PC-9 (cell line): ENCODE data around the gene NLN. TPM values are rescaled to one million over a fixed set of nuclear protein-coding genes. Genes with fewer than 3 reads are reported as not detected.

ENCODE experiments used
- BruUV-seq: library from RNA; stranded (reverse); fragments of 400-500 nt; replicated peaks from 2 replicates; lab custom pipeline; 2021; lab: Mats Ljungman, UMichigan
- CTCF ChIA-PET: fragments of 300-600 bp; sonication (Branson Sonifier 250); formaldehyde crosslinking; loops from one replicate; lab custom pipeline; 2022; ENCODE audit warnings: antibody characterized with exemption; lab: Charles Lee
- POLR2A ChIA-PET: fragments of 300-600 bp; sonication (Branson Sonifier 250); formaldehyde crosslinking; loops from one replicate; lab custom pipeline; 2022; ENCODE audit warnings: antibody characterized with exemption; ENCODE audit not compliant: unreplicated experiment; lab: Charles Lee
- DNase-seq, 2 experiments: peaks; one replicate each; pipeline versions ENCODE4 v3.0.0 to v3.0.0-alpha.2; 2015 to 2022; ENCODE audit warnings: mixed read lengths in 1 of 2
- H2AFZ ChIP-seq: fragments of 200-600 bp; sonication (generic); 2 replicates; pipeline ENCODE4 v1.8.1; 2017; ENCODE audit warnings: antibody characterized with exemption
- H3F3A ChIP-seq: fragments of 200-600 bp; sonication (generic); 2 replicates; pipeline ENCODE4 v1.8.1; 2017; ENCODE audit warnings: antibody characterized with exemption, mild to moderate bottlenecking, low read depth; ENCODE audit not compliant: insufficient read depth
- H3K27ac ChIP-seq: fragments of 200-600 bp; sonication (generic); 2 replicates; pipeline ENCODE4 v1.6.1; 2016; ENCODE audit warnings: mixed run types
- H3K27me3 ChIP-seq: fragments of 200-600 bp; sonication (generic); 2 replicates; pipeline ENCODE4 v1.6.1; 2016; ENCODE audit warnings: low read depth, mixed run types; ENCODE audit not compliant: insufficient read depth
- H3K36me3 ChIP-seq: fragments of 200-600 bp; sonication (generic); 2 replicates; pipeline ENCODE4 v1.6.1; 2016; ENCODE audit warnings: low read depth, mixed run types
- H3K4me1 ChIP-seq: fragments of 200-600 bp; sonication (generic); replicated peaks from 2 replicates; pipeline ENCODE4 v1.6.1; 2016; ENCODE audit warnings: mixed run types; ENCODE audit not compliant: insufficient read depth
- H3K4me2 ChIP-seq: fragments of 200-600 bp; sonication (generic); 2 replicates; pipeline ENCODE4 v1.6.1; 2017; ENCODE audit warnings: mixed run types
- H3K4me3 ChIP-seq: fragments of 200-600 bp; sonication (generic); 2 replicates; pipeline ENCODE4 v1.6.1; 2016; ENCODE audit warnings: mixed run types
- H3K79me2 ChIP-seq: fragments of 200-600 bp; sonication (generic); 2 replicates; pipeline ENCODE4 v1.6.1; 2017; ENCODE audit warnings: low read depth, mixed run types
- H3K9me2 ChIP-seq: fragments of 200-600 bp; sonication (generic); 2 replicates; pipeline ENCODE4 v1.8.1; 2017; ENCODE audit warnings: mild to moderate bottlenecking; ENCODE audit not compliant: insufficient read depth
- H3K9me3 ChIP-seq: fragments of 200-600 bp; sonication (generic); 2 replicates; pipeline ENCODE4 v1.8.1; 2016; ENCODE audit warnings: low read depth; ENCODE audit not compliant: insufficient read depth
- H4K20me1 ChIP-seq: fragments of 200-600 bp; sonication (generic); 2 replicates; pipeline ENCODE4 v1.8.1; 2017; ENCODE audit not compliant: insufficient read depth
- CTCF ChIP-seq: fragments of 200-600 bp; sonication (generic); conservative IDR thresholded peaks from 2 replicates; pipeline ENCODE4 v1.6.1; 2017; ENCODE audit warnings: mixed run types, antibody characterized with exemption, mild to moderate bottlenecking, moderate library complexity
- EZH2 ChIP-seq: fragments of 200-600 bp; sonication (generic); IDR thresholded peaks from 2 replicates; pipeline ENCODE4 v1.8.0; 2017; ENCODE audit warnings: antibody characterized with exemption, low read depth
- intact Hi-C: fragments of 100-400 bp; cut with micrococcal nuclease; formaldehyde crosslinking; loops from one replicate; pipeline ENCODE4 v1.10.0; 2022; ENCODE audit not compliant: unreplicated experiment
- total RNA-seq: library from RNA; stranded (reverse); gene quantifications from 2 replicates; pipeline ENCODE4 v1.2.3, GENCODE V29; 2021

NLN gene
- total RNA-seq, 1 experiment from 2014 or later = 56.7 TPM

GRCh38 chr5:65866837-65867521, 145.0 kb downstream of the NLN start:
- no peak for DNase-seq
- H3K27ac ChIP-seq = 0 out of 2 replicates have a peak overlapping the region, but pooled peaks have one; percentile 27
- ChIA-PET CTCF (no interaction called here), POLR2A (no interaction called here)
- H3K4me1 ChIP-seq = peaks cover 39% of the 10 kb centered on the region
- H2AFZ ChIP-seq = no peak overlapping the region
- peaks cover 40% of the 10 kb centered on the region for H3F3A ChIP-seq
- intact Hi-C loops = loop anchor here (10.0 kb wide), 1 partner anchor 102 kb away; no protein-coding TSS in a partner anchor
- H3K4me2 ChIP-seq = no peak overlapping the region
- TF ChIP-seq CTCF = no peak
- TF ChIP-seq EZH2 = no peak
- no peak overlapping the region for H3K4me3 ChIP-seq
- H3K9me2 ChIP-seq = no peaks in the 10 kb centered on the region; the same call in 1 of the 2 replicates
- H3K27me3 ChIP-seq = no peaks in the 10 kb centered on the region
- no peaks in the 10 kb centered on the region for H3K79me2 ChIP-seq
- H3K36me3 ChIP-seq = no peaks in the 10 kb centered on the region
- no TSS peak for BruUV-seq
- no peaks in the 10 kb centered on the region for H4K20me1 ChIP-seq
- no peaks in the 10 kb centered on the region for H3K9me3 ChIP-seq

GRCh38 chr5:65867542-65868195, 145.7 kb downstream of the NLN start:
- DNase-seq = no peak
- intact Hi-C loops = loop anchor here (10.0 kb wide), 1 partner anchor 103 kb away; no protein-coding TSS in a partner anchor
- H3K4me1 ChIP-seq = peaks cover 33% of the 10 kb centered on the region
- no peaks in the 10 kb centered on the region for H3K9me3 ChIP-seq
- H3K4me2 ChIP-seq = 0 out of 2 replicates have a peak overlapping the region, but pooled peaks have one; percentile 7
- BruUV-seq = no TSS peak
- H3K27me3 ChIP-seq = no peaks in the 10 kb centered on the region
- TF ChIP-seq EZH2 (no peak), CTCF (no peak)
- H3F3A ChIP-seq = peaks cover 35% of the 10 kb centered on the region
- H4K20me1 ChIP-seq = no peaks in the 10 kb centered on the region
- peak overlapping the region; percentile 41; the same call in 1 of the 2 replicates for H2AFZ ChIP-seq
- ChIA-PET CTCF (no interaction called here), POLR2A (no interaction called here)
- H3K36me3 ChIP-seq = no peaks in the 10 kb centered on the region
- peak overlapping the region; percentile 27; the same call in 1 of the 2 replicates for H3K27ac ChIP-seq
- no peaks in the 10 kb centered on the region; the same call in 1 of the 2 replicates for H3K9me2 ChIP-seq
- H3K79me2 ChIP-seq = no peaks in the 10 kb centered on the region
- no peak overlapping the region for H3K4me3 ChIP-seq

- Histone ChIP-seq H3K4me2 (no peak overlapping the region), H3K27me3 (no peaks in the 10 kb centered on the region), H3K9me3 (0 out of 2 replicates have a peak, but pooled peaks cover 2% of the 10 kb centered on the region), H3K79me2 (no peaks in the 10 kb centered on the region), H2AFZ (no peak overlapping the region), H3K4me1 (peaks cover 32% of the 10 kb centered on the region), H3K9me2 (no peaks in the 10 kb centered on the region; the same call in 1 of the 2 replicates), H4K20me1 (no peaks in the 10 kb centered on the region), H3F3A (peaks cover 31% of the 10 kb centered on the region), H3K27ac (no peak overlapping the region), H3K36me3 (no peaks in the 10 kb centered on the region), H3K4me3 (no peak overlapping the region)
- BruUV-seq = no TSS peak
- intact Hi-C loops = loop anchor here (10.0 kb wide), 1 partner anchor 104 kb away; no protein-coding TSS in a partner anchor
- ChIA-PET CTCF (no interaction called here), POLR2A (no interaction called here)
- TF ChIP-seq EZH2 (no peak), CTCF (no peak)
- DNase-seq = no peak
Observed at GRCh38 chr5:65868509-65868908, 146.5 kb downstream of the NLN start.
